ENCODE results near the gene TSPAN14.

TSPAN14 gene

DNA sequence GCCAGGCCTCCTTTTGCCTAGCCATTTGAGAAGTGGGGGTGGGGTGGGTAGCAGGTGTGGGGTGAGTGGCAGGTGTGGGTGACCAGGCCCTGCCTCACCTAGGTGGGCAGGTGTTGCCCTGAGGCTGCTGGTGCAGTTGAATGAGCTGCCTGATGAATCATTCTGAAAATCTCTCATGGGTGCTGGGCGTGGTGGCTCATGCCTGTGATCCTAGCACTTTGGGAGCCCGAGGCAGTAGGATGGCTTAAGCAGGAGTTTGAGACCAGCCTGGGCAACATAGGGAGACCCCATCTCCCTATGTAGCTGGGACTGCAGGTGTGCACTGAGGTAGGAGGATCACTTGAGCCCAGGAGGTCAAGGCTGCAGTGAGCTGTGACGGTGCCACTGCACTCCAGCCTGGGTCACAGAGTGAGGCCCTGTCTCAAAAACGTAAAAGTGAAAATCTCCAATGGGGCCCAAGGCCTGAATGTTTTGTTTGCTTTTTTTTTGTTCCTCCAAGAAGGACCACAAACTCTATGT is 17.7 kb downstream of the TSPAN14 start:
- H3K4me3 ChIP-seq (ENCODE audit: low read depth, low read length): no peak overlapping the region
- DNase-seq (ENCODE audit: low read depth): no peak

DNA sequence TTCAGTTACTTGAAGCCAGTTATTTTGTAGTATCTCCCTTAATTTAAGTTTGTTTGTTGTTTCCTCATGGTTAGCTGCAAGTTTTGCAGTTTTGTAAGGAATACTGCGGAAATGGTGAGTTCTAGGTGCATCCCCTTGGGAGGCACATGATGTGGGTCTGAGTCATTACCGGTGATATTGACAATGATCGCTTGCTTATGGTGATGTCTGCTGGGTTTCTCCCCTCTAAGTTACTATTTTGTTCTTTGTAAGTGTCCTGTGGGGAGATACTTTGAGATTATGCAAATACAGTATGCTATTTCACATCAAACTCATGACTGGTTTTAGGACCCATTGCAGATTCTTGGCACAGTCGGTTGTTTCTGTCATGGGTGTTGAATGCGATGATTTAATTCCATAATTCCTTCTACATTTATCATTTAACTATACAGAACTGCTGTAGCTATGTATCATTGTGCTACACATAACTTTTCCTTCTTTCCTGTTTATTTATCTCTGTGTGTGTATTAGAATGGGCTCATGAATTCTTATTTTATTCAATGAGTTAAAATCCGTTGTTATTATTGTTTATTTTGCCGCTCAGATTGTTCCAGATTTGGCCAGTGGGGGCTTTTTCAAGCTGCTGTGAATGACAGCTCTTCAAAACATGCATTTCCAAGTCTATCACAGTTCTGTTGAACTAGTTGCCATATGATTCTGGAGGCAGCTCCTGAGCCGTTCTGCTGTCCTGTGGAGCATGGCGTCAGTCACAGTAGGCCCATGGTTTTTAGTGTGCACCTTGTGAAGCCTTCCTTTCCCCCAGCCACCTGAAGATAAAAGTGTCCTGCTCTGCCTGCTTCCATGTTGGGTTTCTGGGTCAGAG is 18.4 kb downstream of the TSPAN14 start:
- DNase-seq (ENCODE audit: low read depth): no peak
- TF ChIP-seq, protein P1, sequence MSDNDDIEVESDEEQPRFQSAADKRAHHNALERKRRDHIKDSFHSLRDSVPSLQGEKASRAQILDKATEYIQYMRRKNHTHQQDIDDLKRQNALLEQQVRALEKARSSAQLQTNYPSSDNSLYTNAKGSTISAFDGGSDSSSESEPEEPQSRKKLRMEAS (IDR thresholded peaks at IDR 0.05; ENCODE audit: low read depth, low read length): no peak
- TF ChIP-seq MYC (IDR thresholded peaks at IDR 0.05; ENCODE audit: low read depth, low read length): no peak
- TF ChIP-seq POLR2A (IDR thresholded peaks at IDR 0.05; ENCODE audit: extremely low read depth, insufficient read length): no peak
- TF ChIP-seq, protein P2, sequence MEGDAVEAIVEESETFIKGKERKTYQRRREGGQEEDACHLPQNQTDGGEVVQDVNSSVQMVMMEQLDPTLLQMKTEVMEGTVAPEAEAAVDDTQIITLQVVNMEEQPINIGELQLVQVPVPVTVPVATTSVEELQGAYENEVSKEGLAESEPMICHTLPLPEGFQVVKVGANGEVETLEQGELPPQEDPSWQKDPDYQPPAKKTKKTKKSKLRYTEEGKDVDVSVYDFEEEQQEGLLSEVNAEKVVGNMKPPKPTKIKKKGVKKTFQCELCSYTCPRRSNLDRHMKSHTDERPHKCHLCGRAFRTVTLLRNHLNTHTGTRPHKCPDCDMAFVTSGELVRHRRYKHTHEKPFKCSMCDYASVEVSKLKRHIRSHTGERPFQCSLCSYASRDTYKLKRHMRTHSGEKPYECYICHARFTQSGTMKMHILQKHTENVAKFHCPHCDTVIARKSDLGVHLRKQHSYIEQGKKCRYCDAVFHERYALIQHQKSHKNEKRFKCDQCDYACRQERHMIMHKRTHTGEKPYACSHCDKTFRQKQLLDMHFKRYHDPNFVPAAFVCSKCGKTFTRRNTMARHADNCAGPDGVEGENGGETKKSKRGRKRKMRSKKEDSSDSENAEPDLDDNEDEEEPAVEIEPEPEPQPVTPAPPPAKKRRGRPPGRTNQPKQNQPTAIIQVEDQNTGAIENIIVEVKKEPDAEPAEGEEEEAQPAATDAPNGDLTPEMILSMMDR (IDR thresholded peaks at IDR 0.05; ENCODE audit: low read depth, low read length): no peak
- H3K4me3 ChIP-seq (ENCODE audit: low read depth, low read length): no peak overlapping the region

More for the DNA sequence above, 17.7 kb downstream of the TSPAN14 start:
- TF ChIP-seq POLR2A (IDR thresholded peaks at IDR 0.05; ENCODE audit: extremely low read depth, insufficient read length): no peak
- no peak for TF ChIP-seq MYC (IDR thresholded peaks at IDR 0.05; ENCODE audit: low read depth, low read length)
- TF ChIP-seq, protein P2 (IDR thresholded peaks at IDR 0.05; ENCODE audit: low read depth, low read length): no peak
- TF ChIP-seq, protein P1 (IDR thresholded peaks at IDR 0.05; ENCODE audit: low read depth, low read length): no peak

DNA sequence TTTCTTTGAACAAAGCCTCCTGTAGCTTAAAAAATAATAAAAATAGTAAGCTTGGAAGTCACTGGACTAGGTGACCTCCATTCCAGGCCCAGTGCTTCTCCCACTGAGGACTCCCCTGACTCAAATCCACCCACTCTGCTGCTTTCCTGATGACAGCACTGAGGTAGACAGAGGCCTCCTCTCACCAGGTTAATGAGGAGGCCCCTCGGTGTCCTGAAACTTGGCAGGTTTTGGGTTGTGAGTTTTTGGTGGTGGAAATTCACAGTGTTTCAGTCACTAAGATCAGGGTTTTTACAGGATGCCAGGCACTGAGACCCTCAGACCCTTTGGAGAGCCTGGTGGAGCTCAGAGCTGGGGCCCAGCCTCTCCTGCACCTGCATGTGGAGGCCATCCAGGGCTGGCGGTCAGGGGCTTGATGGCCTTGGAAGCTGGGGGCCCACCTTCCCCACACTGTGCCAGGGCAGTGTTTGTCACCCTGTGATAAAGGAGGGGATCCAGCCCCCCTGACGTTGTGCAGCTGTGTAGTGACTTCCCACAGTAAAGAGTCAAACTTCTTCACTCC is 19.1 kb downstream of the TSPAN14 start:
- TF ChIP-seq, protein P1 (IDR thresholded peaks at IDR 0.05; ENCODE audit: low read depth, low read length): no peak
- no peak for TF ChIP-seq POLR2A (IDR thresholded peaks at IDR 0.05; ENCODE audit: extremely low read depth, insufficient read length)
- TF ChIP-seq, protein P2 (IDR thresholded peaks at IDR 0.05; ENCODE audit: low read depth, low read length): no peak
- no peak for TF ChIP-seq MYC (IDR thresholded peaks at IDR 0.05; ENCODE audit: low read depth, low read length)
- no peak overlapping the region for H3K4me3 ChIP-seq (ENCODE audit: low read depth, low read length)
- DNase-seq (ENCODE audit: low read depth): no peak

DNA sequence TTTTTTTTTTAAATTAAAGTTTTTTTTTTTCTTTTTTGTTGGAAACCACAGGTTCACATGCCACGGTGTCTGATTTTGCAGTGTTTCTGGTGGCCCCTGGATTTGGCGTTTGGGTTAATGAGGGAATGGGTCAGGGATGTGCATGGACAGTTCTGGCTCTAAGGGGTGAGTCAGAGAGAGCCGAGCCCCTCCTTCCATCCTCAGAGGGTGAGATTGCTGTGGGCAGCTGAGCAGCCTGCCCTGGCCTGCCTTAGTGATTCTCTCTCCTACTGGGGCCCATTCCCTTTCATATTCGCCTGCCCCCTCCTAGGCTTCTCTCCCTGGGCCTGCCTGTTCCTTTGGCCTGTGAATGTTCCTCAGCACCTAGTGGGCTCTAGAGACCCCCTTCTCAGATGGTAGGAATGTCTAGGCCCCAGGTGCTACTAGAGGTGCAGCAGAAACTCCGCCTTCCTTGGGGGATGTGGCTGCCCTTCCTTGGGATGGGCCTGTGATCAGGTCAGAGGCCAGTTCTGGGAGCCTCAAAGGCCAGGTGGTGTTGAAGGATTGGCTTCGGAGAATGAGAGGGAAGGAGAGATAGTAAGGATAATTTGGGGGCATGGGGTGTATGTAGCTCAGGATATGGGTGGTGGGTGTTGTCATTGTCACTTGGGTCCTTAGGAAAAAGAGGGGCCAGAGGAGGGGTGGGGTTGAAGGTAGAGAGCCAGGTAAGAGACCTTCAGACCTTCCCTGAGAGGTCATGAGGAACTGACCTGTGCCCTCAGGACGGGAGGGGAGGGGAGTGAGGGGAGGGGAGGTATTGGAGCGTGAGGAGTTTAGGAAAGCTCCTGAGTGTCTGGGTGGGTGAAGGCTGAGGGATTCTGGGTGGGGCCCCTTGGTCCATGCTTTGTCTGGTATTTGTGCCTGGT is 19.8 kb downstream of the TSPAN14 start:
- TF ChIP-seq, protein P2 (IDR thresholded peaks at IDR 0.05; ENCODE audit: low read depth, low read length): no peak
- TF ChIP-seq POLR2A (IDR thresholded peaks at IDR 0.05; ENCODE audit: extremely low read depth, insufficient read length): no peak
- TF ChIP-seq, protein P1 (IDR thresholded peaks at IDR 0.05; ENCODE audit: low read depth, low read length): no peak
- no peak for TF ChIP-seq MYC (IDR thresholded peaks at IDR 0.05; ENCODE audit: low read depth, low read length)
- DNase-seq (ENCODE audit: low read depth): no peak
- no peak overlapping the region for H3K4me3 ChIP-seq (ENCODE audit: low read depth, low read length)

DNA sequence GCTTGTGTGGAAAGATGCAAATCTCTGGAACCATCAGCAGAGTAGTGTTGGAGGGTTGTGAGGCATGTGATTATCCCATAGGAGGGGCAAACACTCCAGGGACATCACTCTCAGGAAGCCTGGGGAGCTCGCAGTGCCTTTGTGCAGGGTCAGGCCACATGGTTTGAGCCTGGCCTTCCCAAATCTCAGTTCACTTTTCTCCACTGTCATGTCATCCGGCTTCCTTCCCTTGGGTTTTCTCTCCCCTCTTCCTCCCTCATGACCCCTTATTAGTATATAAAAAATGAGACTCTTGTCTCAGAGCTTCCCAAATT is 20.4 kb downstream of the TSPAN14 start:
- no peak for DNase-seq (ENCODE audit: low read depth)
- no peak overlapping the region for H3K4me3 ChIP-seq (ENCODE audit: low read depth, low read length)
- TF ChIP-seq, protein P2 (IDR thresholded peaks at IDR 0.05; ENCODE audit: low read depth, low read length): no peak
- TF ChIP-seq POLR2A (IDR thresholded peaks at IDR 0.05; ENCODE audit: extremely low read depth, insufficient read length) (no peak), MYC (IDR thresholded peaks at IDR 0.05; ENCODE audit: low read depth, low read length) (no peak)
- TF ChIP-seq, protein P1 (IDR thresholded peaks at IDR 0.05; ENCODE audit: low read depth, low read length): no peak

All from NB4 (cell line).